IPS-NIHi11 (cell line): ENCODE data around the gene RXRA.

ENCODE experiments used
- DNase-seq: peaks from one replicate; pipeline ENCODE4 v3.0.0; 2012; ENCODE audit warnings: mixed read lengths, low spot score

RXRA gene

DNA sequence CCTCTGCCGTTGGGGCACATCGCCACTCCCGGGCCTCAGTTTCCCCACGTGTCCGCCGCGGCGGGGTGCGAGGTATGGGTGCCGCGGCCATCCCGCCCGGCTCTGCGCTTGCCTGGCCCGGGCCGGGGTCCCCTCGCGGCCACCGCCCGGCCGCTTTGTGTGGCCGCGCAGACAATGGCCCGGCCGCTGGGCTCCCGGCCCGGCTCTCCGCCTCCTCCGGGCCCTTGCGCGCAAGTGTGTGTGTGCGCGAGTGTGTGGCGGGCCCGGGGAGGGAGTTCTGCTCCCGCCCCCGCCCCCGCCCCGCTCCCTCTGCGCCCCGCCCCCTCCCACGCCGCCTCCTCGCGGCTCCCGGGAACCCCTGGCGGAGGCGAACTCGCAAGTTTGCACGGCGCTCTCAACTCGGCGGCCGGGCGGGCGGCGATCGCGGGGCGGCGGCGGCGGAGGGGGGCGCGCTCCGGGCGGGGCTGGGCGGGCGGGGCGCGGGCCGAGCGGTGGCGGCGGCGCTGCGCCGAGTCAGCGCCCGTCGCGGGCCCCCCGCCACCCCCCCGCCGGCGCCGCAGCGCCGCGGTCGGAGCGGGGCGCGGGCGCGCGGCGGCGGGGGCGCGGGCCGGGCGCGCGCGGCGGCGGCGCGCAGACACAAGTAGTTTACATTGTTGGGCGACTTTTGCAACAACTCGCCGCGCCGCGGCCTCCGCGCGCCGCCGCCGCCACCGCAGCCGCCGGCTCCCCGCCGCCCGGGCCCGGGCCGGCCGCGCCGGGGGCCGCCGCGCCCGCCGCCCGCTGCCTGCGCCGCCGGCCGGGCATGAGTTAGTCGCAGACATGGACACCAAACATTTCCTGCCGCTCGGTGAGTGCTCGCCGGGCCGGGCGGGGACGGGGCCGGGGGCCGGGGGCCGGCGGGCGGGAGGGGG, at the start of gene RXRA:
RXRA (plus strand) TSS at position 643 of the 911 bp plus-strand sequence; CDS start at position 820, 177 bp downstream.
- peak; percentile 92 for DNase-seq

DNA sequence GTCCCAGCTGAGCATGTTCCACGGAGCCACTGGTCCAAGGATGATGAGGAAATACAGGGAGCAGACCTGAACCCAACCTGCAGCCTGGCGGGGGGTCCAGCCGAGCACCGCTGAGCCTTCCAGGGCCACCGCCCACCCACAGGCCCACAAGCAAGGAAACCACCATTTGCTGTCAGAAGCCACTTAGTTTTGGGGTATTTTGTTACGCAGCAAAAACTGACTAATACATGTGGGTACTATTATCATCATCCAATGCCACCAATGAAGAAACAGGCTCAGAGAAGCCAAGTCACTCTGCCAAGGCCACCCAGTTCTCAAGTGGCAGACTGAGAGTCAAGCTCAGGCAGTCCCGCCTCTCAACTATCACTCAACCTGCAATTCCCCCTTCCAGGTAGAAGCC, 48.0 kb upstream of the RXRA start:
- no peak for DNase-seq

DNA sequence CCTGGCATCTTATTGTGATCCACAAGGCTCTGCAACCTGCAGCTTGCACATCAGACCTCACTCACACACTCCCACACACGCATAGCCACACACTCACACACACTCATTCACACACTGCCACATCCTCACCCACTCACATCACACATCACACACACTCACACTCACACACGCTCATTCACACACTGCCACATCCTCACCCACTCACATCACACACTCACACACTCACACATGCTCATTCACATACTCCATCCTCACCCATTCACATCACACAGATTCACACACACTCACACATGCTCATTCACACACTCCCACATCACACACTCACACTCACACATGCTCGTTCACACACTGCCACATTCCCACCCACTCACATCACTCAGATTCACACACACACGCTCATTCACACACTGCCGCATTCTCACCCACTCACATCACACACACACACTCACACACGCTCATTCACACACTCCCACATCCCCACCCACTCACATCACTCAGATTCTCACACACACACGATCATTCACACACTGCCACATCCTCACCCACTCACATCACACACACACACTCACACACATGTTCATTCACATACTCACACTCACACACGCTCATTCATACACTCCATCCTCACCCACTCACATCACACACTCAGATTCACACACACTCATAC, 47.1 kb upstream of the RXRA start:
- no peak for DNase-seq

DNA sequence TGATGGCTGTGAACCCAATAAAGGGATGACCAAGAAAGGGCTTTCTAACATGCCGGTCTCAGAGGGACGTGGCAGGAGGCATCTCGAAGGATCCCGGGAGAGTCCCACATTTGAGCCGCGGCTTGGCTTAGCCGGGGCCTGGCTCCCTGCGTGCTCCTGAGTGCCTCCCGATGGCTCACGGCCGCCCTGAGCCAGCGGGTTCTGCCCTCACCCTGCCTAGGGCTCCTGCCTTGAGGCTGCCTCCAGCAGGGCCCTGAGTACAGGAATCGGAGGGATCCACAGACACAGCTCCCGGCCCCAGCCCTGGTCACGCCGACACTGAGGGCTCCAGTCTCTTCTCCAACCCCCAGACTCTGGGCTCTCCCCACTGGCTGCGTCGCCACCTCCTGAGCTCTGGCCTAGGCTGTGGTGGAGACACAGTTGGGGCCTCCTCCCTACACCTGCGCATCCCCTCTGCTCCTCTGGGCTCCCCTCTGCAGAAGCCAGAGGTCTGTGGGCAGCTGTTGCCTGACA, 44.1 kb upstream of the RXRA start:
- DNase-seq = no peak

DNA sequence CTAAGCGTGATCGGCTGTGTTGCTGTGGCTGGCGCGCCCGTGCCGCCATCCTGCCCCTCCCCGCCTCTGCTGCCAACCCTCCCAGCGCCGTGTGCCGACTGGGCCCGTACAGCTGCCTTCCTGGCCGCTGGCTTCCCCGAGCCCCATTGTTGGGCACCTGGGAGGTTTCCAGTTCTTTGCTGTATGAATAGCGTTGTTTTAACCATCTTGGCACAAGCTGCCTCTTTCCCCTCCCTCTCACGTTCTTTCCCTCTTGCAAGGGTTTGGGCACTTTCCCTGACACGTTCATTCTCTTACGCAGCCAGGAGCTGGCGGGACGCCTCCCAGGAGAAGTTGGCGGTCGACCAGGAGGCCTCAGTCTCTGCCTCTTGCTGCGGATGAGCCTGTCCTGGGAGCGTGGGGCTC, 43.1 kb upstream of the RXRA start:
- DNase-seq = peak; percentile 61

DNA sequence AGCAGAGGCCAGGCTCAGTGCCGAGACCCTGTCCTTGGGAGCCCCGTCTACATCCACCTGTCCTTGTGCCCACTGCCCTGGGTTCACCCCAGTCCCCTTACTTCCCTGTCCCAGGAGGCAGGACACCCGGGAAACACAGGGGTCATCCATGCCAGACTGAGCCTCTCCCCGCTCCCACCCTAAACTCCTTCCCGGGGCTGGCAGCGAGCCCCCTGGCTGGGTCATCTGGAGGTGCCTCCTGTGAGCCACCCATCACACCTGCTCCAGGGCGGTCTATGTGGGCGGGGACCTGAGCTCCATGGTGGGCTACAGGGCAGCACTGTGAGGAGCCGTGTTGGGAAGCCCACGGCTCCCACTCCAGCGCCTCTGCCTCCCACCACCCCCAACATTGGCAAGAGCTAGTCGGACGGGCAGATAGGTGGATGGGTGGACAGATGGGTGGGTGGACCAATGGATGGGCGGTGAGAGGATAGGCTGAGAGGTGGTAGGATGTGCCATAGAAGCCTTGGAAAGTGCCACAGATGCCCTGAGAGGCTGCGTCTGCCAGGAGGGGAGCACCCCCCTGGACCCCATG, 42.5 kb upstream of the RXRA start:
- no peak for DNase-seq

DNA sequence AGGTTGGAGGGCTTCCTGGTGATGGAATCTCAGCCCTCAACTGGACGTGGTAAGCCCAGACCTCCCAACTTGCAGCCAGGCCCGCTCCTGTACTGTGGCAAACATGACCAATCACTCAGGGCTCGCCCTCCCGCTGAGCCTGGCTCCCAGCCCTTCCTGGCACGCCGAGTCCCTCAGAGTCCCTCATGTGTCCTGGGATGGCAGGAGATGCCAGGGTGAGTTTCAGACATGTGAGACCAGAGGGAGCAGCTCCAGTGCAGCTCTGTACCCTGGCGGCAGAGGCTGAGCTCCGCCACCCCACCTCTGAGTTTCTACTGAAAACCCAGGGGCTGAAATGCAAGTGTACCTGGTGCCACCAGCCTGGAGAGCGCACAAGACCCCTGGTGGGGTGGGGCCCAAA, 42.0 kb upstream of the RXRA start:
- DNase-seq = no peak

DNA sequence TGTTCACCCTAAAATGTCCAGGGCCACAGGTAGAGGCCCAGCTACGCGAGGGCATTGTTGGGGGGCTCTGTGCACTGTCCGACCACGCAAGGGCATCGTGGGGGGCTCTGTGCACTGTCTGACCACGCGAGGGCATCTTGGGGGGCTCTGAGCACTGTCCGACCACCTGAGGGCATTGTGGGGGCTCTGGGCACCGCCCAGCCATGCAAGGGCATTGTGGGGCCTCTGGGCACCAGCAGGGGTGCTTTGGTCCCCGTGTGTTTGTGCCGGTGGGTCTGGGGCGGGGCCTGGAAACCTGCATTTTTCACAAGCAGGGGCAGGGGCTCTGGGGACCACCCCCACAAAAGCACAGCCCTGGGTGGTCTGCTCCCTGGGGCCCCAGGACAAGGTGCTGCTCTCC, 41.5 kb upstream of the RXRA start:
- no peak for DNase-seq

DNA sequence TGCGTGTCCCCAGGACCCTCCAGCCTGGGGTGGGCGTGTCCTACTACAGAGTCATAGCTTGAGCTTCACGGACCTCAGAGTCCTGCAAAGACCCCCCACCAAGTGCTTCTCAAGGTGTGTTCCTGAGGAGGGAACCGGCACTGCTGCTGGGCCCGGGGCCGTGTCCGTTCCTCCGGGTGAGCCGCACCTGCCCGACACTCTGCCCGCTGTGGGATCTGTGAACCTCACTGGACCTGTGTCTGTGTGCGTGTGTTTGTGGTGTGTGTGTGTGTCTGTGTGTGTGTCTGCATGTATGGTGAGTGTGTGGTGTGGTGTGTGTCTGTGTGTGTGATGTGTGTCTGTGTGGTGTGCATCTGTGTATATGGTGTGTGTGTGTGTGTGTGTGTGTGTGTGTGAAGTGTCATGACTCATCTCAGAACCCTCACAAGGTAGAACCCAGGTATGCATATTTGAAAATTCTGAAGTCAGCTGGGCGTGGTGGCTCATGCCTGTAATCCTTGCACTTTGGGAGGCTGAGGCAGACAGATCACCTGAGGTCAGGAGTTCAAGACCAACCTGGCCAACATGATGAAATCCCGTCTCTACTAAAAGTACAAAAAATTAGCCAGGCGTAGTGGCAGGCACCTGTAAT, 40.9 kb upstream of the RXRA start:
- no peak for DNase-seq

DNA sequence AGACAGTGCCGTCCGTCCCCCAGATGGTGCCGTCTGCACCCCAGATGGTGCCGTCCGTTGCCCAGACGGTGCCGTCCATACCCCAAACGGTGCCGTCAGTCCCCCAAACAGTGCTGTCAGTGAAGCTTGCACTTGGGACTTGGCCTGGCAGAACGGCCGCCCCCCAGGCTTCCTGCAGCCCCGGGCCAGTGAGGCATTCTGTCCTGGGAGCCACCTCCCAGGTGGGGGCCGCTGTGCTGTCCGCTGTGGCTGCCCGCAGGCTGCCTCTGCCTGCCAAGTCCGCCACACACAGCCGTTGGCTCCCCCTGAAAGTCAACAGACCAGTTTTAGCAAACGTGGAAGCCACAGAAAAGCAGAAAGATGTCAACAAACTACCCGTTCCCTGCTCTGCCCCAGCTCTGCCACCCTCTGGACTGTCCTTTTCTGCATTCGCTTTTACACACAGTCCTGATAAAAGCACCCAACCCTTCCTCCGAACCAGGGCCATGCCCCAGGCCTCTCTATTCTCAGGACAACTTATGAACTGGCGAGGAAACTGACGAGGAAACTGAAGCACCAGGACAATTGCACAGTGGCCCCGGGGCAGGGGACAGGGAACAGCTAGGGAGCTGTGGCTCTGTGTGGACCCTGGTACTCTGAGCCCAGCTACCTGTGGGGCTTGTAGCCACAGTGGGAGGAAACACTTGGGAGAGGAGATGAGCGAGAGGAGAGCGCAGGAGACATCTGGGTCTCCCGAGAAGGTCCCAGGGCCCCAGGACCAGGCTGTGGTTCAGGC, 39.6 kb upstream of the RXRA start:
- DNase-seq = no peak

DNA sequence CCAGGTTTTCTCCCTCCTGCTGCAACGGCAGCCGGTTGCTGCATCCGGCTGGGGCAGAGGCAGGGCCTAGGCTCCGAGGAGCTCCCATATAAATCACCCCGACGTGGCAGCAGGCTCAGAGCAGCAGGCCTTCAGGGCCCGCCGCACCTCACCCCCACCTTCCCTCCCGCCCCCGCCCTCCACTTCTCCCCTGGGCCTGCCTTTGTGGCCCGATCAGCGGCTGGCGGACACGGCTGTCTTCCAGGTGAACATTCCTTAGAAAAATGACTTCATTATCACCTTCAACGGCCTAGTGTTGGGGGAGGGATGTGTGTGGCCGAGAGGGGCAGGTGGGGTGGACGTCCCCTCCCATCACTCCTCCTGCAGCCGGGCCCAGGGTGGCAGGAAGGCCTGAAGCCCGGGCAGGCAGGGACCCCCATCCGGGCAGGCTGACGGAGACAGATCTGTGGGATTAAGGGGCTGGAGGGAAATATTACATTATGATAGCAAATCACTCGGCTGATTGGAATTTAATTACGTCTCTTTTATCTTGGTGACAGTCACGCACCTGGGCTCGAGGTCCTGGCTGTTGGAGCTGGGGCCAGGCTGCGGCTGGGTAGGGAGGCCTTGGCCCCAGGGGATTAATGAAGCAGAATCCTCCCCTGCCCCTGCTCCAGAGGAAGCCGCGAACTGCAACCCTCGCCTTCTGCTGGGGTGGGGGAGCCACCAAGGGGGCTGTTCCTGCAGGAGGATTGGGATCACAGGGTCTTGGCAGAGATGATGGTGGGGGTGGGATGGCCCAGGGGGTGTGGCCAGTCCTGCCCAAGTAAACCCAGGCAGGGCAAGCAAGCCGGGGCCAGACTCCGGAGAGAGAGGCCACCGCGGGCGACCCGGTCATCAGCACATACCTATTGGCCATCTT, 38.4 kb upstream of the RXRA start:
- peak; percentile 65 for DNase-seq

DNA sequence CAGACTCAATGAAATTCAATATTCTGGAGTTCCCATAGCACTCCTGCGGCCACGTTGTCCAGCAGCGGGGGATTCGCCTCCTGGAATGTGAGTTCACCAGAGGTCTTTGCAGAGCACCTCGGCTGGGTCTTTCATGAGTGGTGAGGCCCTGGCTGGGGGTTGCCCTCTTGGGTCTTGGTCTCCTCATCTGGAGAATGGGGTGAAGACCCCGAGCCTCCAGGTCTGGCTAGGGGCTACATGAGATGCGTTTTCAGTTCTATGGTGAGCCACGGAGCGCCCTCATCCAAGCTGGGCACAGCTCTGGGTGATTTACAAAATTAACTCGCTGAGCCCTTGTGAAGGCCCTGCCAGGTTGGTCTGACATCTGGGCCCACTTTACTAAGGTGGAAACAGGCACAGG, 37.5 kb upstream of the RXRA start:
- DNase-seq = no peak

DNA sequence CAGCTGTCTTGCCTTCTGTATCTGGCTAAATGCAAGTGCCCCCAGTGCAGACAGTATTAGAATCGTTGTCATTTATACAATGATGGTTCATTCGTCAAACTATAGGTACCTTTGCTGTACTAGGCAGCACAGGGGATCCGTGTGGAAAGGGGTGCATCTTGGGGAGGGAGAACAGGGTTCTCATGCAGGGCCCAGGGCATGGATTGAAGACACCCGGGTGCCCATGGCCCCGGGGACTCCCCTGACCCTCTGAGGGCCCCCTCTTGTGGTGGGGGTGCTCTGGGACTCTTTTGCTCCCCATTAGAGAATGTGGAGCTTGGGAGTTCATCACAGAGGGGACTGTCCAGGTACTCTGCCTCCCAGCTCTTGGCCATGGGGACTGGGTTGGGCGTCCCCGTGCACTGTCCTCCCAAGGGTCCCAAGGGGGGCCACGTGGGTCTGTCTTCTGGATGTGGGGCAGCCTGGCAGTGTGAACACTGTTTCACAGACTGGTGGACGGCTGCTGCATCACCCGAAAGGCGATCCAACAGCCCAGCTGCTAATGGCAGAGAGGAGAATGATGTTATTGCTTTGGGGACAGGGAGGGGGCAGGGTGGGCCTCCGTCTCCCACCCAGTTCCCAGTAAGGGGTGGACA, 36.9 kb upstream of the RXRA start:
- DNase-seq = no peak

DNA sequence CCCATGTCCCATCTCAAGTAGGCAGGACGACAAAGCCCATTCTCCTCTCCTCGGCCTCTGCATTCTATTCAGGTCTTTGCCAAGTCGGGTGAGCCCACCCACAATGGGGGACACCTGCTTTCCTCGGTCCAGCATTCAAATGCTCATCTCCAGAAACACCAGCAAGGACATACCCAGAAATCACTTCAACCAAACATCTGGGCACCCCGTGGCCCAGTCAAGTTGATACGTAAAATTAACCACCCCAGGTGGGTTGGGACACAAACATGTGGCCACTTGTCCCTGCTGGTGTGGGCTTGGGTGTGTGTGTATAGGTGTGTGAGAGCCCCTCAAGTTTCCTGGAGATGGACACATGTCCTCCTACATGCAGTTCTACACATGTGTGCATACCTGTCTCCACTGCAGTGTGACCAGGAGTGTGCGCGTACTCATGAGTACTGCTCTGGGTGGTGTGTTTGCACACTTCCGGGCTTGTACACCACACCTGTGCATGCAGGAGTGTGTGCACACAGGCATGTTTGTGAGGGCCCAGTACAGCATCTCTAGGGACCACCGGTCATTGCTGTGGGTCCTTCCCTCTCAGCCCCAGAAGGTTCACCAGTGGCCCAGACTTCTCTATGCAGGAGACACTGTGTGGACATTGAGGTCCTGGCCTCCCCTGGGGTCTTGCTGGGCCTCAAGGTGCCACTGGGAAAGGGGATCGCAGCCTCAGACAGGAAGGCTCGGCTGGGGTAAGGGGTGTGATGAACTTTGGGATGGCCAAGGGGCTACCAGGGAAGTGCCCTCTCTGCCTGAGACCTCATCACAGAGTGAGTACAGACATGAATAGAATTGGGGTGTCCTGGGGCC, 35.4 kb upstream of the RXRA start:
- DNase-seq = no peak

DNA sequence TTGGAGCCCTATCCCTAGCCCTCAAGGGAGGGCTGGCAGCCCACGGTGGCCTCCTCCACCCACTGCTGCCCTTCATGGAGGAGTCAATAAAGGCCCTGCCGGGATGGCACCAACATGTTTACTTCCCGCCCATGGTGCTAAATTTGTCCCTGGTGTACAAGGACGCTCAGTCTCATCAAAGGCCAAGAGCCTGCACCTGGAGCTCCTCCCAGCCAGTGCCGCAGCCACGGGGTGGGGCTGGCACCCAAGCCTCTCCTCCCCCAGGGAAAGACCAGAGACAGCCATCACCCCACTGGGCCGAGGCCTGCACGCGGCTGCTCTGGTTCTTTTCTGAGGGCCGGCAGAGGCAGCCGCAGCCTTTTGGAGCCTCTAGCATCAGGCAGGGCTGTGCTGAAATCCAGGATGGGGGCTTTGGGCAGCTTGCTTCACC, 34.8 kb upstream of the RXRA start:
- no peak for DNase-seq

DNA sequence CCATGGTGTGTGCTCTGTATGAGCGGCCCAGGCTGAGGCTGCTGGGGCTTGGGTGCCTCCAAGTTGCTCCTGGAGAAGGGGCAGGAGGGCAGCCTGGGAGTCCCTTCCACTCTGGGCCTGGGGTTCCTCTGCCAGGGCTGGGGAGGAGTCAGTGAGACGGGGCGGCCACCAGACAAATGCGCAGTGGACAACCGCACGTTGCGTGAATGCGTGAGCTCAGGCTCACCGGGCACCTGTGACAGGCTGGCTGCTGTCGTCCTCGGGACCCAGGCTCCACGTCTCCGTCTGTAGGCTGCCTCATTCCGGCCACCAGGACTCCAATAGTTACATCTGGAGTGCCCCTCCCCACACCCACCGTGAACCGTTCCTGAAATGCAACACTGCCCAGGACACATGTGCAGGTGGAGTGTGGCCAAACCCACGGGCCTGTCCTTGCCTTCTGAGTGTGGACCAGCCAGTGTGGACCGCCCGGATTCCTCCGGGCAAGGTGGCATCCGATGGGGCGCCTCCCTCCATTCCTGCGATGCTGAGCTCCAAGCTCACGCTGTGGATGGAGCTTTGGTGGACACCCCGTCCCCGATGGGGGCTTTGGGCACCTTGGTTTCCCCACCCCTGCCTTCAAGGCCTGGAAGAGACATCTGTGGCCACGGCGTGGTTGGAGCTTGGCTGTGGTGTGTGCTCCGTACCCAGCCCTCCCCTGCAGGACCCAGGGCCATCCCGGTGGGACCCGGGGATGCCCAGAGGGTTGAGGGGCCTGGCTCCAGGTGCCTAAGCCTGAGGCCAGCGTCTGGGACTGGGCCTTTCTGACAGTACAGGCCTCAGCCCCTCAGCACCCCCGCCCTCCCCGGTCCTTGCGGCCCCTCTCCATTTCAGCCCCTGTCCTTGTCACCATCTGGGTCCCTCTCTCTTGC, 34.0 kb upstream of the RXRA start:
- no peak for DNase-seq

DNA sequence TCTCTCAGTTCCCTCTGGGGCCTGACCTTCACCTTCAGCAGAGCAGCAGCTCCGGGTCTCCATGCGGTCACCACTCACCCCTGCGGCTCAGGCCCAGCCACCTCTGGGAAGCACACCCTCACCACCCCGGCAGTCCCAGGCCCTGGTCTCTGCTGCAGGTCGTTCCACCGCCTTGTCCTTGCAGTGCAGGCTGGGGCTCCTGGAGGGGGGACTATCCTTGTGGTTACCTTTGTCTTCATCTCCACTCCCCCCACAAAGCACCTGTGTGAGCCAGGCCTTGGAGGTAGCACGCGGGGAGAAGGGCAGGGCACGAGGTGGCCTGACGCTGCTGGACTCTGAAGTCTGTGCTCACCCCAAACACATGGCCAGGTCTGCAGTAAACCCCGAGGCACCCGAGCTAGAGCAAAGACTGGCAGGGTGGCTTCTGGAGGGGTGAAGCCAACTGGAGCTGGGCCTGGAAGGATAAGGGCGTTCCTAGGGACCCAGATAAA, 33.2 kb upstream of the RXRA start:
- no peak for DNase-seq
